HuH-7.5 (cell line): ENCODE results near the gene ZNF140.

Experiments
- DNase-seq: peaks from one replicate; pipeline ENCODE4 v3.0.0; 2011; ENCODE audit warnings: low spot score

ZNF140 gene

DNA sequence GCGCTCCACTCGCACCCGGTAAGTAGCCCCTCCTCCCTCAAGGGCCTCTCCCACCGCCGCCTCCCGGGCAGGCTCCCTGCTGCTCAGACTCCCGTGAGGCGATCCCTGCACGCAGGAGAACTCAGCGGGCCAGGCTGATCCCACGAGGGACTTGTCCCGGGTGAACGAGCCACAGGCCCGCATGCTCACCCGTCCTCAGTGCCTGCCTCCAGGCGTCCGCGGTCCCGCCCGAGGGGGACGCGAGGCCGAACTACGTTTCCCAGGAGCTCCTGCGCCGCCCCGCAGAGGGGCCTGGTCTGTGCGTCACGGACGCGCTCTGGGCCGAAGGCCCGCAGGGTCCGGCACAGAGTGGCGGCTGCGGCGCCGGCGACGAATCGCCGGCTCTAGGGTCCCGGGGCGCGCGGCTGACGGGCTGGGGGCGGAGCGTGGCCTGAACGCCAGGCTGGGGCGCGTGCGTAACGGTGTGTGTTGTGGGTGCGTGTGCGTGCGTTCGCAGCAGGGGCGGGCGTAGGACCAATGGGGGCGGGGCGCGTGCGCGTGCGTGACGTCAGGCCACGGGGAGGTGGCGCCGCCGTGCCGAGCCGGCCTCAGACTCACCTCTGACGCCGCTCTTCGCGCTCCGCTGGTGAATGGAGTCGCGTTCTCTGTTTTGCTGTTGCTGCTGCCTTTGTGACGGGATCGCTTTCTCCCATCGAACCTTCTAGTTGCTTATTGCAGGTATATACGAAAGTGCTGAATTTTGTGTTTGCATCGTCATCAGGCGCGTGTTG is 49.5 kb downstream of the ZNF140 start, which contains the start of the genes ZNF10 and ZNF891:
Gene ZNF10, plus strand, starts transcription at position 590 of the 770 bp plus-strand sequence. CDS start 13,866 bp downstream, outside the sequence.
Gene ZNF891, minus strand, starts transcription at position 237 of the 770 bp plus-strand sequence. CDS start 8,356 bp downstream, outside the sequence.
- peak; percentile 59 for DNase-seq

GRCh38 chr12:133130808-133131128 is 50.0 kb downstream of the ZNF140 start:
- no peak for DNase-seq

GRCh38 chr12:133135747-133136146 is 55.0 kb downstream of the ZNF140 start:
- DNase-seq: no peak

GRCh38 chr12:133145981-133146380 is 65.3 kb downstream of the ZNF140 start:
- no peak for DNase-seq

GRCh38 chr12:133156125-133156690 is 75.5 kb downstream of the ZNF140 start:
- no peak for DNase-seq
